Measurements from ENCODE around the gene HIF3A.

DNA sequence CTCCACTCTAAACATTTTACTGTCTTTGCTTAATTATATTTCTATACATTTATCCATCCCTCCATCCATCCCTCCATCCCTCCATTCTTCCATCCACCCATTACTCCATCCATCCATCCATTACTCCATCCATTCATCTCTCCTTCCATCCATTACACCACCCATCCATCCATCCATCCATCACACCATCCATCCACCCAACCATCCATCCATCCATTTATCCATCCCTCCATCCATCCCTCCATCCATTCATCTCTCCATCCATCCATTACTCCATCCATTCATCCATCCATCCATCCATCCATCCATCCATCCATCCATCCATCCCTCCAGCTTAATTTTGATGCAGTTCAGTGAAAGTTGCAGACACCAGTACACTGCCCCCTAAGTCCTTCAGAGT is 5.0 kb upstream of the HIF3A start:
- TF ChIP-seq, protein P1, sequence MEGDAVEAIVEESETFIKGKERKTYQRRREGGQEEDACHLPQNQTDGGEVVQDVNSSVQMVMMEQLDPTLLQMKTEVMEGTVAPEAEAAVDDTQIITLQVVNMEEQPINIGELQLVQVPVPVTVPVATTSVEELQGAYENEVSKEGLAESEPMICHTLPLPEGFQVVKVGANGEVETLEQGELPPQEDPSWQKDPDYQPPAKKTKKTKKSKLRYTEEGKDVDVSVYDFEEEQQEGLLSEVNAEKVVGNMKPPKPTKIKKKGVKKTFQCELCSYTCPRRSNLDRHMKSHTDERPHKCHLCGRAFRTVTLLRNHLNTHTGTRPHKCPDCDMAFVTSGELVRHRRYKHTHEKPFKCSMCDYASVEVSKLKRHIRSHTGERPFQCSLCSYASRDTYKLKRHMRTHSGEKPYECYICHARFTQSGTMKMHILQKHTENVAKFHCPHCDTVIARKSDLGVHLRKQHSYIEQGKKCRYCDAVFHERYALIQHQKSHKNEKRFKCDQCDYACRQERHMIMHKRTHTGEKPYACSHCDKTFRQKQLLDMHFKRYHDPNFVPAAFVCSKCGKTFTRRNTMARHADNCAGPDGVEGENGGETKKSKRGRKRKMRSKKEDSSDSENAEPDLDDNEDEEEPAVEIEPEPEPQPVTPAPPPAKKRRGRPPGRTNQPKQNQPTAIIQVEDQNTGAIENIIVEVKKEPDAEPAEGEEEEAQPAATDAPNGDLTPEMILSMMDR (IDR thresholded peaks at IDR 0.05): no peak
- TF ChIP-seq RAD21 (conservative IDR thresholded peaks at IDR 0.05 in 1 of 2, IDR thresholded peaks at IDR 0.05 in 1 of 2) (no peak), POLR2AphosphoS2 (conservative IDR thresholded peaks at IDR 0.05; ENCODE audit: low read length) (no peak)

All from A549 (cell line).